ENCODE measurements around the gene CCL26.

Gene CCL26

DNA sequence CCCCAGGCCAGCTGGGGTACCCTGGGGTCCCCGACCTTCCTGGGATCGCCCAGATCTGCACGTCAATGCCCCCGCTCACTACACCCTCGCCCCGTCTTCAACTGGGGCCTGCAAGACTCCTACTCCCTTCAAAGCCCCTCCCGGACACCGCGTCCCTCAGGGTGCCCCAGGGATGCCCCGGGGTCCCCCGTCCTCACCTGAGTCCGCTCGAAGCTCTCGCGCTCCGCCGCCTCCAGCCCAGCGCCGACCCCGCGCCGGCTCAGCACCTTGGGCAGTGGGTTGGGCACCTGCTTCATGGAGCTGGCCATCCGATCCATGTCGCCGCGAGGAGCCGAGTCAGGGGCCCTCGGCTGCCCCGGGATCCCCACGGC is 33.4 kb downstream of the CCL26 start, which contains the start of gene HIP1:
Gene HIP1, minus strand, starts transcription at position 338 of the 371 bp plus-strand sequence. Its CDS starts 21 bp downstream, at position 317.
- TF ChIP-seq CTCF (IDR thresholded peaks at IDR 0.05; ENCODE audit: low read depth, low read length) = no peak
- Histone ChIP-seq H3K27ac (peak within 1 kb of the TSS; percentile 76), H3K27me3 (ENCODE audit: insufficient read depth, low read depth, severe bottlenecking) (no peaks in the 10 kb centered on the region)

GRCh38 chr7:75737856-75738603 is 34.0 kb downstream of the CCL26 start:
- peak overlapping the region; percentile 74 for H3K27ac ChIP-seq
- H3K36me3 ChIP-seq = no peaks in the 10 kb centered on the region
- H3K4me3 ChIP-seq (ENCODE audit: low read depth, low read length) = peak overlapping the region; percentile 95
- no peak for TF ChIP-seq CTCF (IDR thresholded peaks at IDR 0.05; ENCODE audit: low read depth, low read length)
- no peaks in the 10 kb centered on the region for H3K9me3 ChIP-seq (ENCODE audit: severe bottlenecking)
- no peaks in the 10 kb centered on the region for H3K27me3 ChIP-seq (ENCODE audit: insufficient read depth, low read depth, severe bottlenecking)
- DNase-seq = no peak

More for the DNA sequence above, 33.4 kb downstream of the CCL26 start, which contains the start of gene HIP1:
- no peaks in the 10 kb centered on the region for H3K9me3 ChIP-seq (ENCODE audit: severe bottlenecking)
- H3K4me3 ChIP-seq (ENCODE audit: low read depth, low read length) = peak within 1 kb of the TSS; percentile 95
- no peak for DNase-seq
- no peaks in the 10 kb centered on the region for H3K36me3 ChIP-seq

DNA sequence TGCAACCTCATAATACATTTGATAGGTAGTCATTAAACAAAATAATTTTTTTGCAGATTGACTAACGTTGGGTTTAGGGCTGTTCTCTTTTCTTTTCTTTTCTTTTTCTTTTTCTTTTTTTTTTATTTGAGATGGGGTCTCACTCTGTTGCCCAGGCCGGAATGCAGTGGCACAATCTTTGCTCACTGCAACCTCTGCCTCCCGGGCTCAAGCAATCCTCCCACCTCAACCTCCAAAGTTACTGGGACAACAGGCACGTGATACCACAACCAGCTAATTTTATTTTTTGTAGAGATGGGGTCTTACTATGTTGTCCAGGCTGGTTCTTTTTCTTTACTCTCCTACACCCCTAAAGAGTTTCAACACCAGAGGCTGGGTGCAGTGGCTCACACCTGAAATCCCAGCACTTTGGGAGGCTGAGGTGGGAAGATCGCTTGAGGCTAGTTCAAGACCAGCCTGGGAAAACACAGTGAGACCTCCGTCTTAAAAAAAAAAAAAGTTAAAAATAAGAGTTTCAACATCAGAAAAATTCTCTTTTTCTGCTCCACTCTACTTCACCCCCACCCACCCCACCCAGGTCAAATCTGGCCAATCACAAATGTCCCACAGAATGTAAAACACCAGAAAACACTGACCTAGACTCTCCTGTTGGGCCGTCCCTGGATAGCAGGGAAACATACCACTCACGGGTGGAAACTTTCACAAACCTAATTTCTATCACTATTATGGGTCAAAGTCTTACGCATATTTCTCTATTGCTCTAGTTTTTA is 36.2 kb downstream of the CCL26 start:
- Histone ChIP-seq H3K27ac (no peak overlapping the region), H3K27me3 (ENCODE audit: insufficient read depth, low read depth, severe bottlenecking) (no peaks in the 10 kb centered on the region), H3K4me3 (ENCODE audit: low read depth, low read length) (no peak overlapping the region), H3K9me3 (ENCODE audit: severe bottlenecking) (no peaks in the 10 kb centered on the region), H3K36me3 (no peaks in the 10 kb centered on the region)
- DNase-seq = no peak
- no peak for TF ChIP-seq CTCF (IDR thresholded peaks at IDR 0.05; ENCODE audit: low read depth, low read length)

GRCh38 chr7:75734586-75735458 is 37.2 kb downstream of the CCL26 start:
- peak; percentile 84 for DNase-seq
- no peak overlapping the region for H3K4me3 ChIP-seq (ENCODE audit: low read depth, low read length)
- no peak for TF ChIP-seq CTCF (IDR thresholded peaks at IDR 0.05; ENCODE audit: low read depth, low read length)
- H3K27ac ChIP-seq = no peak overlapping the region; the same call in 1 of the 2 replicates
- no peaks in the 10 kb centered on the region for H3K36me3 ChIP-seq
- H3K27me3 ChIP-seq (ENCODE audit: insufficient read depth, low read depth, severe bottlenecking) = no peaks in the 10 kb centered on the region
- no peaks in the 10 kb centered on the region for H3K9me3 ChIP-seq (ENCODE audit: severe bottlenecking)

- DNase-seq = no peak
- Histone ChIP-seq H3K27me3 (ENCODE audit: insufficient read depth, low read depth, severe bottlenecking) (no peaks in the 10 kb centered on the region), H3K9me3 (ENCODE audit: severe bottlenecking) (no peaks in the 10 kb centered on the region), H3K4me3 (ENCODE audit: low read depth, low read length) (no peak overlapping the region), H3K36me3 (no peaks in the 10 kb centered on the region), H3K27ac (no peak overlapping the region)
- no peak for TF ChIP-seq CTCF (IDR thresholded peaks at IDR 0.05; ENCODE audit: low read depth, low read length)
Observed at GRCh38 chr7:75732764-75733630, 39.0 kb downstream of the CCL26 start.

Data from WERI-Rb-1 (cell line).